Heart left ventricle (tissue), 16 donors: ENCODE results near the gene ZNF135. TPM values are rescaled to one million over a fixed set of nuclear protein-coding genes. Genes with fewer than 3 reads are reported as not detected.

Source experiments
- ATAC-seq, 4 donors: fragments of 200-7000 bp; cut with Tn5 transposase; one replicate each; pipeline ENCODE4 v1.9.1; 2020 to 2022; ENCODE audit warnings: moderate library complexity in 4 of 4, mild to moderate bottlenecking in 3 of 4, moderate number of reproducible peaks in 1 of 4
- DNase-seq, 5 donors: peaks; one replicate each; pipeline ENCODE4 v3.0.0-alpha.2; 2020
- H3K27ac ChIP-seq, 12 donors: fragments of 200-600 bp; sonication (generic) in 4 of 12; one replicate each; pipeline versions ENCODE4 v1.5.0 to v1.8.0; 2016 to 2022; ENCODE audit warnings: mild to moderate bottlenecking in 2 of 12
- H3K27me3 ChIP-seq, 9 donors: fragments of 200-600 bp; sonication (generic) in 2 of 9; one replicate each; pipeline versions ENCODE4 v1.5.1 to v1.8.0; 2016 to 2022; ENCODE audit warnings: mild to moderate bottlenecking in 3 of 9
- H3K36me3 ChIP-seq, 9 donors: fragments of 200-600 bp; sonication (generic) in 2 of 9; one replicate each; pipeline versions ENCODE4 v1.5.0 to v1.8.0; 2018 to 2022; ENCODE audit warnings: mild to moderate bottlenecking in 2 of 9
- H3K4me1 ChIP-seq, 12 donors: fragments of 200-600 bp; sonication (generic) in 4 of 12; one replicate each; pipeline versions ENCODE4 v1.5.0 to v1.8.0; 2016 to 2022; ENCODE audit warnings: mild to moderate bottlenecking in 3 of 12
- H3K4me3 ChIP-seq, 12 donors: fragments of 200-600 bp; sonication (generic) in 4 of 12; one replicate each; pipeline versions ENCODE4 v1.5.0 to v1.8.0; 2017 to 2022; ENCODE audit warnings: mild to moderate bottlenecking in 9 of 12, moderate library complexity in 4 of 12
- H3K9me3 ChIP-seq, 12 donors: fragments of 200-600 bp; sonication (generic) in 4 of 12; one replicate each; pipeline versions ENCODE4 v1.5.0 to v1.8.0; 2016 to 2022; ENCODE audit warnings: mild to moderate bottlenecking in 1 of 12
- CTCF ChIP-seq, 12 donors: fragments of 200-600 bp; sonication (generic) in 4 of 12; IDR thresholded peaks; one replicate each; pipeline versions ENCODE4 v1.5.0 to v1.8.0; 2018 to 2022; ENCODE audit warnings: antibody characterized with exemption in 12 of 12, mild to moderate bottlenecking in 5 of 12
- POLR2A ChIP-seq, 2 donors: fragments of 450-650 bp; IDR thresholded peaks; one replicate each; pipeline ENCODE4 v1.6.1; 2017; ENCODE audit warnings: antibody characterized with exemption in 2 of 2, mild to moderate bottlenecking in 2 of 2, moderate library complexity in 2 of 2
- WGBS, 4 donors: extraction: QIAGEN DNeasy Blood & Tissue Kit in 2 of 4; methylation state at CpG; one replicate each; pipeline versions ENCODE4 v1.1.5 to v1.1.7; 2013 to 2018; 5-methylcytosine and 5-hydroxymethylcytosine counted together
- intact Hi-C, 10 donors: fragments of 100-400 bp; cut with DNase I; formaldehyde crosslinking; loops; one replicate each; pipeline versions ENCODE4 v1.11.1 to v1.14.2; 2022
- polyA plus RNA-seq, 2 donors: library from polyadenylated mRNA; stranded (reverse); fragments of 200-250 nt; gene quantifications; one replicate each; pipeline ENCODE4 v1.2.3, GENCODE V29; 2013
- total RNA-seq, 9 donors: library from RNA; depleted of rRNA in 2 of 9; stranded (reverse); fragments of >200 nt in 2 of 9; fragmentation: NEBNext Ultra II Directional in 3 of 9; extraction: Animal tissue kit (Norgen Biotek cat#: 25700) in 3 of 9; gene quantifications; one replicate each; pipeline versions ENCODE4 v1.1.0 to v1.2.4, GENCODE V29; 2016 to 2023
- donor health status: ischemic (EF 13 %, LVEDD 7.1; RV severe dilation, severe dysfunction).
- donor health status: healthy with polysubstance abuse.
- donor health status: DM: no; HTN: yes; CAD: no.
- donor health status: DM: no; HTN: no; CAD: no.
- donor health status: ischemic (EF 25% LVEDD 6.9; RV normal size, moderate dysfunction).
- donor health status: ischemic (EF 25% LVEDD 5.7; RV mildly dilated, moderate dysfunction).
- donor health status: healthy.
- donor health status: DM: yes; HTN: yes; CAD: no.
- donor health status: ischemic (EF 35%, LVEDD 5.7; RV mildly dilated, moderate dysfunction).
- donor health status: nonischemic (EF 11% LVEDD 7.7; RV severe dilation, severe dysfunction).
- donor health status: DM: yes; HTN: yes; CAD: no.
- donor health status: PGD.
- donor health status: ischemic (EF 29% LVEDD 5.4; RV normal size, mild dysfunction).
- donor health status: nonischemic (EF 23%, LVEDD 6.1; RV moderate dilation, normal function).

The ZNF135 gene
- total and polyA plus RNA-seq, 11 donors, result 2.0 to 4.5 (median 3.4) TPM

GRCh38 chr19:58037927-58038687 lies 21.0 kb upstream of the ZNF135 start:
- H3K4me1 ChIP-seq, result peaks cover 0 to 15% (median 1%) of the 10 kb centered on the region in 12 donors
- TF ChIP-seq POLR2A (IDR thresholded peaks at IDR 0.05) (no peak), CTCF (IDR thresholded peaks at IDR 0.05) (no peak)
- H3K27me3 ChIP-seq, result peaks cover 0 to 8% (median 0%) of the 10 kb centered on the region in 9 donors
- DNase-seq (no peak), ATAC-seq (peak in 1 of 4 donors; percentile 2)
- H3K9me3 ChIP-seq, result peaks cover 0 to 66% (median 10%) of the 10 kb centered on the region in 12 donors
- 13 to 31% (median 29%) methylated on average over 31 to 44 of the region's 44 CpGs for WGBS, 4 donors
- intact Hi-C loops, result loop anchor here in 1 of 10 donors (10.0 kb wide), 1 partner anchor 57 kb away; the partner anchor contains the start of gene ZSCAN18
- no peak overlapping the region for H3K27ac ChIP-seq
- no peaks in the 10 kb centered on the region for H3K36me3 ChIP-seq
- no peak overlapping the region for H3K4me3 ChIP-seq

- H3K4me1 ChIP-seq, result peaks cover 0 to 8% (median 0%) of the 10 kb centered on the region in 12 donors
- no peak overlapping the region for H3K27ac ChIP-seq
- DNase-seq, result no peak
- WGBS, 4 donors, result 21 to 29% (median 26%) methylated on average over 8 of the region's 8 CpGs
- H3K36me3 ChIP-seq, result no peaks in the 10 kb centered on the region
- H3K9me3 ChIP-seq, result peaks cover 0 to 68% (median 14%) of the 10 kb centered on the region in 12 donors
- intact Hi-C loops, result loop anchor here in 1 of 10 donors (10.0 kb wide), 1 partner anchor 56 kb away; the partner anchor contains the start of gene ZSCAN18
- no peak overlapping the region for H3K4me3 ChIP-seq
- H3K27me3 ChIP-seq, result peaks cover 0 to 5% (median 0%) of the 10 kb centered on the region in 9 donors
- no peak for ATAC-seq
- TF ChIP-seq POLR2A (IDR thresholded peaks at IDR 0.05) (no peak), CTCF (IDR thresholded peaks at IDR 0.05) (no peak)
These were observed 20.3 kb upstream of the ZNF135 start for GRCh38 chr19:58038688-58039204.

GRCh38 chr19:58040751-58041525 lies 18.1 kb upstream of the ZNF135 start:
- DNase-seq, result no peak
- intact Hi-C loops, result no loop called here
- no peaks in the 10 kb centered on the region for H3K4me1 ChIP-seq
- no peak overlapping the region for H3K4me3 ChIP-seq
- TF ChIP-seq POLR2A (IDR thresholded peaks at IDR 0.05), result no peak
- no peak for TF ChIP-seq CTCF (IDR thresholded peaks at IDR 0.05)
- peaks cover 0 to 5% (median 0%) of the 10 kb centered on the region in 9 donors for H3K27me3 ChIP-seq
- 78 to 91% (median 85%) methylated on average over 18 to 21 of the region's 21 CpGs for WGBS, 4 donors
- peaks cover 0 to 89% (median 31%) of the 10 kb centered on the region in 12 donors for H3K9me3 ChIP-seq
- no peak for ATAC-seq
- H3K36me3 ChIP-seq, result no peaks in the 10 kb centered on the region
- H3K27ac ChIP-seq, result no peak overlapping the region
